NCI-H748 (cell line): ENCODE results near the gene CYFIP2.
A peak's percentile ranks its signal among the peaks of the same experiment; 100 is the strongest.

Experiments
- DNase-seq: peaks from one replicate; lab custom pipeline; 2025; ENCODE audit not compliant: unreplicated experiment; lab: John Stamatoyannopoulos, UW

The CYFIP2 gene

GRCh38 chr5:157285310-157286035 is 19.6 kb downstream of the CYFIP2 start:
- DNase-seq, result no peak

GRCh38 chr5:157286761-157287211 is 20.9 kb downstream of the CYFIP2 start:
- no peak for DNase-seq

DNA sequence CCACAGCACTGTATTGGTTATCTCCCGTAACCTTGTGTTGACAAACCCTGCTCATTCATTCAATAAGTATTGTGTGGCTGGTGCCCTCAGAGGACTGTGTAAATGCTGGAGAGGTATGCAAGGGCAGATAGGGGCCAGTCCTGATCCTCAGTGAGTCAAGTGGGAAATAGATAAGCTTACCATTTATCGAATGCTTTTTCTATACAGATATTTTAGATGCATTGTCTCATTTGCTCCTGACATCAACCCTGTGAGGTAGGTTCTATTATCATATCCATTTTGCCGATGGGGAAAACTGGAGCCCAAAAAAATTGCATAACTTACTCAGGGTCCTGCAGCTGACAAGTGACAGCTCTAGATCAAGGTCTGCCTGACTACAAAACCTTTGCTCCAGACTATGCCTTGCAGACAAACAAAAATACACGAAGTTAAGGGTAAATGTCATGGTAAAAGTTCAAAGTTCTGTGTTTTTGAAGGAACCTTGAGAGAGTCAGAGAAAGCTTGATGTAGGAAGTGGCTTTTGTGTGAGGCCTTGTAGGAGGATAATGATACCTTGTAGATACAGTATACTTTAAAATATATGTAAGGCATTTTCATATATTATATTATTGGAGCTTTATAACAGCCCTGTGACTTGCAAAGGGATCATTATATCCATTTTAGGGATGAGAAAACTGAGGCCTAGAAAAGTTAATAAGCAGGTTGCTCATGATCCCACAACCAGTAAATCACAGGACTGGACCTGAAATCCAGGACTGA is 22.7 kb downstream of the CYFIP2 start:
- DNase-seq, result no peak

- no peak for DNase-seq
These were observed 23.4 kb downstream of the CYFIP2 start for GRCh38 chr5:157289164-157289819.

DNA sequence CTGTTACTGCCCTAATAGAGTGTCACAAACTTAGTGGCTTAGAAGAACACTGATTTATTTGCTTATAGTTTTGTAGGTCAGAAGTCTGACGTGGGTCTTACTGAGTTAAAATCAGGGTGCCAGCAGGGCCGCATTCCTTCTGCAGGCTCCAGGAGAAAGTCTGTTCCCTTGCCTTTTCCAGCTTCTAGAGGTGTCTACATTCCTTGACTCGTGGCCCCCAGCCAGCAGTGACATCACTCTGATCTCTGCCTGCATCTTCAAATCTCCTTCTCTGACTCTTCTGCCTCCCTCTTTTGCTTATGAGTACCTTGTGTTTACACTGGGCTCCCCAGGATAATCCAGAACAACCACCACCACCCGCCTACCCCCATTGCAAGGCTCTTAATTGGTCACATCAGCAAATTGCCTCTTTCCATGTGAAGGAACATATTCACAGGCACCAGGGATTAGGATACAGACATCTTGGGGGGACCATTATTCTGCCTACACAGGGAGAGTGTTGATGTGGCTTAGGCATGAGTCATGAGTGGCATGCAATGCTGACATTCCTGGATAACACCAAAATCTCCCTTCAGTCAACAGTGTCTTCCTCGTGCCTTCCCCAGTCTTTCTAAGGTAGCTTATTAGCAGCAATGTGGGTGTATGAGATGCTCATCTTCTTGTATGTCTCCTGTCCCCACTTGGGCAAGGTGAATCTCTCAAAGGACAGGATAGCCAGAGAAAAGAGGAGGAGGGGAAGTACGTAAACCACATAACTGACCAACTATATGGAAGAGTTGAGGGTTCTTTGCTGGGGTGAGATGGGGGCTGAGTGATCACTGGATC is 24.4 kb downstream of the CYFIP2 start:
- DNase-seq, result no peak

DNA sequence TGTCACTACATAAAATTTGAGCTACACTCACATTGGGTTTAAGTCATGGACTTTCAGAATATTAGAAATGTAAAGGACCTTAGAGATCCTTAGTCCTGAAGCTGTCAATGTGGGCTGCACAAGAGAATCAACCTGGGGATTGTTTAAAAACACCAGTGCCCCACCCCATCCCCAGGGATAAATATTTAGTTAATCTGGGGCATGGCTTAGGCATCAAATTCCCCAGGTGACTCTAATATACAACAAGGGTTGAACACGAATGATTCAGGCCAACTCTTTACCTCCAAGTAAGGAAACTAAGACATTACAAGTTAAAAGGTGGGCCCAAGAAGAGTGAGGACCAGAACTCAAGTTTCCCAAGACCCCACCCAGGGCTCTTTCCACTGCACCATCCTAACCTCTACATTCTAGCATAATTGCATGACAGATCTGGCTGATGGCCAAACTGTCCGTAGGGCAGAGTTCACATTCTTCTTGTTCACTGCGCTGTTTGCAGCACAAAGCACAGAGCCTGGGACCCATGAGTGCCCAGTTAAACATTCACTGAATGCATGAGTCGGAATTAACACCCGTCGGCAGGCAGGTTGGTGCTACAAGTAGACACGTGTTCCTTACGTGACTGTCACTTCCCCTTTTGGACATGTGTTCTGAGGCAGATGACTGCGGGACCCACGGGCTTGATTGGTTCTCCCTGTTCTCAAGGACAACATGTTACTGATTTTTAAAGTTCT is 25.2 kb downstream of the CYFIP2 start:
- DNase-seq, result peak; percentile 46

- no peak for DNase-seq
These were observed 26.7 kb downstream of the CYFIP2 start for GRCh38 chr5:157292599-157292998.

DNA sequence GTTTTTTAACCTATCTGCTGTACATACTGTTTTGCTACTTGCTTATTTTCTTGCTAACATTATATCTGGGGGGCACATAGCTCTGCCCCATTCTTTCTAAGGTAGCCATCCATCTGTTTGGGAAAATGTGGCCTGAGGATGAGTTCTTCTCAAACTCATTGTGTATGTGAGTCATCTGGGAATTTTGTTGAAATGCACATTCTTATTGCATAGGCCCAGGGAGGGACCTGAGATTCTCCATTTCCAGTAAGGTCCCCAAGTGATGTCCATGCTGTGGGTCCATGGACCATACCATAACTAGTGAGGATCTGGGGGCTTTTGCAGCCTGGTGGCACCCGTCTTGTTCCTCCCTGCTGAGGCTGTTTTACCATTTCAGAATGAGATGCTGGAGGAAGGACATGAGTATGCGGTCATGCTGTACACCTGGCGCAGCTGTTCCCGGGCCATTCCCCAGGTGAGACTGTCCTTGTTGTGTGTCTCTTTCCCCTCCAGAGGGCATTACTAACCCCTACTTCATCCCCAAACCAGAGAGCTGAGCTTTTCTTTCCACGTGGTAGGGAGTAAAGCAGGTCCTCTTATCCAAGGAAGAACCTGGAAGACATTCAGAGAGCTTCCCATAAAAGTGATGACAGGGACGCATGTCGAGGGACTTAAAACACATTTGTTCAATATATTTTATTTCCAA is 28.6 kb downstream of the CYFIP2 start:
- peak; percentile 94 for DNase-seq

- DNase-seq, result peak; percentile 94
These were observed 29.3 kb downstream of the CYFIP2 start for GRCh38 chr5:157295247-157295646.

DNA sequence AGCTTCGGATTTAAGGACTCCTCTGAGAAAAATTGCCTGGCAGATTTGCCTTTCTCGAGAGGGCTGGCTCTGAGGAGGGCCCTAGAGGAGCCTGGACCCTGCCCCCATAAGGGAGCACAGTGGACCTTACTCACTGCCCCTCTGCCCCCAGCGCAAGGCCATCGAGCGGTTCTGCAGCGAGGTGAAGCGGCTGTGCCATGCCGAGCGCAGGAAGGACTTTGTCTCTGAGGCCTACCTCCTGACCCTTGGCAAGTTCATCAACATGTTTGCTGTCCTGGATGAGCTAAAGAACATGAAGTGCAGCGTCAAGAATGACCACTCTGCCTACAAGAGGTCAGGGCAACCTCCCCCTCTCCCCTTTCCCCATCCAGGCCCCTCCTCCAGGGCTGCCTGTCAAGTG is 34.6 kb downstream of the CYFIP2 start:
- no peak for DNase-seq

- DNase-seq, result no peak
These were observed 35.1 kb downstream of the CYFIP2 start for GRCh38 chr5:157301066-157301465.

DNA sequence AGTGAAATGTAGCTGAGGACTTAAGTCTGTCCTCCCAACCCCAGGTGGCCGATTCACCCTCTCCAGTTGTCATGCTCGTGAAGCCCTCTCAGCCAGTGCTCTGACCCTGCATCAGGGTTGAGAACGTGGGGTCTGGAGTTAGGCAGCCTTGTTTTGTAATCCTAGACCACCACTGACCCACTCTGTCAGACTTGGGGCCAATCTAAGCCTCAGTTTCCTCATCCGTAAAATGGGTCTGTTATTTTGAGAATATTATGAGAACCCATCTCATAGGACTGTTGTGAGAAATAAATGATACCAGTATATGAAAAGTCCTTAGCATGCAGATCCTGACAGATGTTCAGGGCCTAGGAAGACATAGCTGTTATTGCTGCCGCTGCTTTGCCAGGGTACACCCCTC is 37.1 kb downstream of the CYFIP2 start:
- DNase-seq, result no peak

GRCh38 chr5:157303667-157304327 is 37.9 kb downstream of the CYFIP2 start:
- DNase-seq, result peak; percentile 17

DNA sequence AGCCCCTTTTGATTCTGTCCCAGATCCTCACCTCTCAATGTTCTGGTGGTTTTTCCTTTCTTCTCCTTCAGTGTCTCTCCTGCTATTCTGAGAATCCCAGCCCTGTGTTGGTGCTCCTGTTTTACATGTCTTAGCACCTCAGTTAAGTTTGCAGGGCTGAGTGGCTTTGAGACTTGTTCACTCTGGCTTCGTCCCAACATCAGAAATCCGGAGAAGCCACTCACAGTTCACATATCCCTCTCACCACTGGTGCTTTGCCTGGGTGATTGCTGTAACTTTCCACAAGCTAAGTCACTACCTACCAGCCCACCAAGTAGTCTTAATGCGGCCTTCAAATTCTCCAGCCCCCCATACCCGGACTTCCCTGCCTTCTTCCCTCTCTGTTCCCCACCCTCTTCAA is 40.2 kb downstream of the CYFIP2 start:
- DNase-seq, result no peak

DNA sequence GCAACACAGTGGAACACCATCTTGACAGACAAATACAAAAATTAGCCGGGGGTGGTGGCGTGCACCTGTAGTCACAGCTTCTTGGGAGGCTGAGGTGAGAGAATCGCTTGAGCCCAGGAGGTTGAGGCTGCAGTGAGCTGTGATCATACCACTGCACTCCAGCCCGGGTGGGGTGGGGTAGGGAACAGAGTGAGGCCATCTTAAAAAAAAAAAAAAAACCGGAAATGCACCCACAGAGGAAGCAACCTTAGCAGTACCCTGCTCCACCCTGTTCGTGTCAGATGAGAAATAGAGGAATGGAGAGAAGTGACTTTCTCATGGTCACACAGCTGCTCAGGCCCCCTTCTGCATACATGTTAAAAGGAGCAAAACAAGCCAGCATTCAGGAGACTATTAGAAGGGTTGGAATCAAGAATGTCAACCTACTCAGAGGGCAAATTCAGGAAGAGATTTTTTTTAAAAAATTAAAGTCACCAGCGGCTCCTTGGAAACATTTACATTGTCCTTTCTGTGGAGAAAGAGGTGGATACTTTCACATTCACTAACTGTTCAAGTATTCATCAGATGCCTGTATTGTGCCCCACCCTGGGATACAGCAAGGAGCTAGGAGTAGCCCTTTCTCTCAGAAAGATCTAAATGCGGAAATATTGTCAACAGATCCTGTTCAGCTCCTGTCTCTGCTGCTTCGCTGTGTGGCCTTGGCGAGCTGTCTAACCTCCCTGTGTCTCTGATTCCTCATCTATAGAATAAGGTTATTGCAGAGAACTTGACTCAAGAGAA is 41.0 kb downstream of the CYFIP2 start:
- DNase-seq, result no peak

- DNase-seq, result peak; percentile 22
These were observed 43.0 kb downstream of the CYFIP2 start for GRCh38 chr5:157308836-157309465.

DNA sequence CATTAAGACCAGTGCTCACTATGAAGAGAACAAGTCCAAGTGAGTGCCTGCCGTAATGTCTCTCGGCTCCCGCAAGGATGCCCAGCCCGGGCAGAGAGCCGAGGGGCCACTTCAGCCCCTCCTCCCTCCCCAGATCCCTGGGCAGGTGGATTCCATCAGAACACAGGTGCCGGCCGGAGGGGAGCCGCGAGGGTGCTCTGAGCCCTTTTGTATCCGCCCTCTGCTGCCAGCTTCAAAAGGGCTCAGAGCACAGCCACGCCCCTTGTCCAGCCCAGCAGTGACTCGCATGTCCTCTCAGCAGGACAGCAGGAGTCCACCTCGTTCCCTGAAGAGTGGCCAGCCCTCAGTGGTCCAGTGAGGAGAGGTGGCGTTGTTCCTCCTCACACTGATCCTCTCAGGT is 43.9 kb downstream of the CYFIP2 start:
- peak; percentile 15 for DNase-seq

DNA sequence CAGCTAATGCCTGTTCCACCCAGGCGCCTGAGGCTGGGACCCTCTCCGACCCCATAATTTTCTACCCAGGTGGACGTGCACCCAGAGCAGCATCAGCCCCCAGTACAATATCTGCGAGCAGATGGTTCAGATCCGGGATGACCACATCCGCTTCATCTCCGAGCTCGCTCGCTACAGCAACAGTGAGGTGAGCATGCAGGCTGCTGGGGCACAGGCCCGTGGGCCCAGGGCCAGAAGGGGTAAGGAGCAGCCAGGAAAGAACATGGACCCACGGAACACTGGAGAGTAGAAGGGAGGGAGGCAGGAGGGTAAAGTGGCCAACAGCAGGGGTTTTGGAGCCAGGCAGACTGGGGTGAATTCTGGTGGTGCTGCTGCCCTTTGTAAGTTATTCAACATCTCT is 45.7 kb downstream of the CYFIP2 start:
- no peak for DNase-seq
